Neural progenitor cell (in vitro differentiated cells): ENCODE results near the gene BTK.

Experiments
- EZH2 ChIP-seq: fragments of 200-600 bp; sonication (generic); IDR thresholded peaks from 2 replicates; pipeline ENCODE4 v1.6.1; 2017; ENCODE audit warnings: antibody characterized with exemption, mild to moderate bottlenecking, moderate library complexity
- EZH2phosphoT487 ChIP-seq: fragments of 200-600 bp; sonication (generic); IDR thresholded peaks from 2 replicates; pipeline ENCODE4 v1.6.1; 2017; ENCODE audit warnings: antibody characterized with exemption
- TF ChIP-seq, protein P1 (sequence below): fragments of 200-600 bp; sonication (generic); IDR thresholded peaks from 2 replicates; pipeline ENCODE4 v1.5.1; 2017; ENCODE audit warnings: antibody characterized with exemption, mild to moderate bottlenecking

DNA sequence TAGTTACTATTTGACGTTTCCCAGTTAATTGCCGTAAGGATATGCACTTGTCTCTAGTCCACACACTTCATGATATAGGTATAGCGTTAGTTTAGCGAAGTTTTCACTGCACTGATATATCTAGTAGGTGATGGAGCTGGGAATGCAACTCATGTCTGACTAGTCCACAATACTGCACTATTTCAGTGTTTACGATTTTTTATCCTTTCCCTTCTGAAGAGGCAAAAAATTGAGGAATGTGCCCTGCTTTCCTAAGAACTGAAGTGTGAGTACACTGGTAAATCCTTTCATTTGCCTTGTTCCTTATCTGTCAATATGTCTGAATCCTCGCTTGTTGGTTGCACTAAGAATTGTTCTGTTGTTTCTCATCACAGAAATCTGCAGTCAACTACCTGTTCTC lies 5.8 kb upstream of the BTK start:
- TF ChIP-seq, protein P1, sequence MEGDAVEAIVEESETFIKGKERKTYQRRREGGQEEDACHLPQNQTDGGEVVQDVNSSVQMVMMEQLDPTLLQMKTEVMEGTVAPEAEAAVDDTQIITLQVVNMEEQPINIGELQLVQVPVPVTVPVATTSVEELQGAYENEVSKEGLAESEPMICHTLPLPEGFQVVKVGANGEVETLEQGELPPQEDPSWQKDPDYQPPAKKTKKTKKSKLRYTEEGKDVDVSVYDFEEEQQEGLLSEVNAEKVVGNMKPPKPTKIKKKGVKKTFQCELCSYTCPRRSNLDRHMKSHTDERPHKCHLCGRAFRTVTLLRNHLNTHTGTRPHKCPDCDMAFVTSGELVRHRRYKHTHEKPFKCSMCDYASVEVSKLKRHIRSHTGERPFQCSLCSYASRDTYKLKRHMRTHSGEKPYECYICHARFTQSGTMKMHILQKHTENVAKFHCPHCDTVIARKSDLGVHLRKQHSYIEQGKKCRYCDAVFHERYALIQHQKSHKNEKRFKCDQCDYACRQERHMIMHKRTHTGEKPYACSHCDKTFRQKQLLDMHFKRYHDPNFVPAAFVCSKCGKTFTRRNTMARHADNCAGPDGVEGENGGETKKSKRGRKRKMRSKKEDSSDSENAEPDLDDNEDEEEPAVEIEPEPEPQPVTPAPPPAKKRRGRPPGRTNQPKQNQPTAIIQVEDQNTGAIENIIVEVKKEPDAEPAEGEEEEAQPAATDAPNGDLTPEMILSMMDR, result no peak
- TF ChIP-seq EZH2 (no peak), EZH2phosphoT487 (no peak)
